ENCODE measurements around the gene LRP2. TPM values are rescaled to one million over a fixed set of nuclear protein-coding genes. Genes with fewer than 3 reads are reported as not detected.

The LRP2 gene
- polyA plus RNA-seq, 1 donor (not counting 4 experiments of a cell fraction or from before 2014, with no cell fraction given) = not detected

- DNase-seq (ENCODE audit: low read depth, low spot score) = no peak
- H3K4me2 ChIP-seq (ENCODE audit: control insufficient read depth, extremely low read depth, insufficient read depth, low read depth, low read length) = no peak overlapping the region
- dilution Hi-C loops (cut with MboI; ENCODE audit: extremely low pct_ligation_motif_present, low sequenced_read_pairs) = no loop called here
These were observed 140.5 kb downstream of the LRP2 start for GRCh38 chr2:169221745-169222369.

DNA sequence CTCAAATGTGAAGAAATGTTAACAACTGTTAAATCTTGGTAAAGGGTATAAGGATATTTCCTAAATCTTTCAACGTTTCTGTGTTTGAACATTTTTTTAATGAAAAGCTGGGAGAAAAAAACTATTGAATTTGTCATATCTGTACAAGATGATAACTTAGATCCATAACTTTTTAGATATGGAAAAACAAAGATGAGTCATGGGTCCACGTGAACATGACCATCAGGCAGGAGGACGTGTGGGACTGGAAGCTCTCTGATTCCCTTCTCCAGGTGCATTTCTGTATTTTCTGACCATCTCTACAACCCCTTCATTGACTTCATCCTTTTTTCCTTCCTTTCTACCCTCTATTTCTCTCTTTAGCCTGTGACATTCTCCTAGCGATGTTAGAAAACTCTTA, 151.4 kb downstream of the LRP2 start:
- H3K9me1 ChIP-seq (ENCODE audit: control insufficient read depth, extremely low read depth, insufficient read depth, low read length) = no peaks in the 10 kb centered on the region
- no peak overlapping the region for H3K4me3 ChIP-seq (ENCODE audit: control insufficient read depth in 2 of 3, extremely low read depth in 1 of 3, insufficient read depth in 2 of 3, low read depth in 1 of 3, low read length in 3 of 3)
- H3K4me2 ChIP-seq (ENCODE audit: control insufficient read depth, extremely low read depth, insufficient read depth, low read depth, low read length) = no peak overlapping the region
- H3K27ac ChIP-seq (ENCODE audit: control insufficient read depth, insufficient read depth, low read length) = no peak overlapping the region
- no peaks in the 10 kb centered on the region for H3K36me3 ChIP-seq (ENCODE audit: control insufficient read depth in 2 of 2, extremely low read depth in 1 of 2, insufficient read depth in 2 of 2, low read length in 2 of 2)
- no peaks in the 10 kb centered on the region for H3K79me2 ChIP-seq (ENCODE audit: control insufficient read depth, insufficient read depth, low read length)
- TF ChIP-seq CTCF (optimal IDR thresholded peaks at IDR 0.05 in 1 of 3, IDR thresholded peaks at IDR 0.05 in 1 of 3, conservative IDR thresholded peaks at IDR 0.05 in 1 of 3; ENCODE audit: extremely low read depth in 1 of 3, insufficient read depth in 2 of 3, low read length in 3 of 3) = no peak
- no peak for TF ChIP-seq EZH2 (IDR thresholded peaks at IDR 0.05; ENCODE audit: low read length)
- no peaks in the 10 kb centered on the region for H4K20me1 ChIP-seq (ENCODE audit: control insufficient read depth, extremely low read depth, insufficient read depth, low read length)
- DNase-seq (ENCODE audit: low read depth, low spot score) (no peak), FAIRE-seq (no peak)
- peaks cover 5% of the 10 kb centered on the region for H3K27me3 ChIP-seq (ENCODE audit: control insufficient read depth, extremely low read depth, insufficient read depth, low read length)
- H3K9ac ChIP-seq (ENCODE audit: control insufficient read depth, extremely low read depth, insufficient read depth, low read length) = no peak overlapping the region
- H2AFZ ChIP-seq (ENCODE audit: control insufficient read depth, low read length) = no peak overlapping the region
- H3K9me3 ChIP-seq (ENCODE audit: control insufficient read depth, low read depth, low read length) = no peaks in the 10 kb centered on the region
- H3K4me1 ChIP-seq (ENCODE audit: control insufficient read depth, extremely low read depth, insufficient read depth, low read length) = no peaks in the 10 kb centered on the region
- dilution Hi-C loops (cut with MboI; ENCODE audit: extremely low pct_ligation_motif_present, low sequenced_read_pairs) = no loop called here

More at GRCh38 chr2:169221745-169222369, 140.5 kb downstream of the LRP2 start:
- Histone ChIP-seq H3K4me3 (ENCODE audit: control insufficient read depth in 2 of 3, extremely low read depth in 1 of 3, insufficient read depth in 2 of 3, low read depth in 1 of 3, low read length in 3 of 3) (no peak overlapping the region), H4K20me1 (ENCODE audit: control insufficient read depth, extremely low read depth, insufficient read depth, low read length) (no peaks in the 10 kb centered on the region), H3K9ac (ENCODE audit: control insufficient read depth, extremely low read depth, insufficient read depth, low read length) (no peak overlapping the region), H3K9me3 (ENCODE audit: control insufficient read depth, low read depth, low read length) (no peaks in the 10 kb centered on the region), H3K79me2 (ENCODE audit: control insufficient read depth, insufficient read depth, low read length) (no peaks in the 10 kb centered on the region), H3K9me1 (ENCODE audit: control insufficient read depth, extremely low read depth, insufficient read depth, low read length) (no peaks in the 10 kb centered on the region), H3K36me3 (ENCODE audit: control insufficient read depth in 2 of 2, extremely low read depth in 1 of 2, insufficient read depth in 2 of 2, low read length in 2 of 2) (no peaks in the 10 kb centered on the region), H3K27me3 (ENCODE audit: control insufficient read depth, extremely low read depth, insufficient read depth, low read length) (no peaks in the 10 kb centered on the region), H3K27ac (ENCODE audit: control insufficient read depth, insufficient read depth, low read length) (no peak overlapping the region), H3K4me1 (ENCODE audit: control insufficient read depth, extremely low read depth, insufficient read depth, low read length) (no peaks in the 10 kb centered on the region), H2AFZ (ENCODE audit: control insufficient read depth, low read length) (no peak overlapping the region)
- TF ChIP-seq EZH2 (IDR thresholded peaks at IDR 0.05; ENCODE audit: low read length) (no peak), CTCF (optimal IDR thresholded peaks at IDR 0.05 in 1 of 3, IDR thresholded peaks at IDR 0.05 in 1 of 3, conservative IDR thresholded peaks at IDR 0.05 in 1 of 3; ENCODE audit: extremely low read depth in 1 of 3, insufficient read depth in 2 of 3, low read length in 3 of 3) (peak in 2 of 3 experiments; percentile 25 to 44)
- FAIRE-seq = no peak

Measured in keratinocyte (primary cell).